Putamen (tissue), 1 donor: ENCODE data around the gene WIF1.

ENCODE experiments used
- DNase-seq: peaks from one replicate; pipeline ENCODE4 v3.0.0-alpha.2; 2016; ENCODE audit warnings: low spot score

The WIF1 gene

DNA sequence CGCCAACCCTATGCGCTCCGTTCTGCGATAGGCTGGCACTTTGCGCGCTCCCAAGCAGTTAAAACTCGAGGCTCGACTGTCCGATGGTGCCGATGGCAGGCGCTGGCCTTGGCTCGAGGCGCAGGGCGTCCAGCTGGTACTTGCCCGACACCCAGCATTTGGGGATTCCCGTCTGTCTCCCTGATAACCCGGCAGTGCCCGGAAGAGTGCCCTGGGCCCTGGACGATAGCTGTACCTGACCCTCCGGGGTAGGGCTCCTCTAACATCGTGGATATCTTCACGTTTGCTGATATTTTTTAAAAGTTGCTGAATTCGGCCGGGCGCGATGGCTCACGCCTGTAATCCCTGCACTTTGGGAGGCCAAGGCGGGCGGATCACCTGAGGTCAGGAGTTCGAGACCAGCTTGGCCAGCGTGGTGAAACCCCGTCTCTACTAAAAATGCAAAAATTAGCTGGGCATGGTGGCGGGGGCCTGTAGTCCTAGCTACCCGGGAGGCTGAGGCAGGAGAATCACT, 908 bp upstream of the WIF1 start:
- DNase-seq, result no peak

DNA sequence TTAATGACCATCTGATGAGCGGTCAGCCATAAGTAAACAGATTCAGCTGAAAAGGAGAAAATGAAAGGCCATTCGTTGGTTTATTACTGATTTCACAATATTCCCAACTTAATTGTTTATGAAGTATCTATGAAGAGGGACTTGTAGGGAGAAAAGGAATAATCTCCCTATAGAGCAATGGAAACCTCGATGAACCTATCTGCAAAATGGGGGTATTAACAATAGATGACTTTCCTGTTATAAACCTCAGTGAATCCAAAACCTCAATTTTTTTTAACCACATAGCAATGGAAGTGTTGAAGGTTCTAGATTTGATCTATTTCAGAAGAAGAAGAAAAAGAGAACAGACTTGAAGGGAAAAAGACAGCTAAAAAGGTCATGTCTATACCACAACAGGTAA, 2.0 kb downstream of the WIF1 start:
- DNase-seq, result no peak

DNA sequence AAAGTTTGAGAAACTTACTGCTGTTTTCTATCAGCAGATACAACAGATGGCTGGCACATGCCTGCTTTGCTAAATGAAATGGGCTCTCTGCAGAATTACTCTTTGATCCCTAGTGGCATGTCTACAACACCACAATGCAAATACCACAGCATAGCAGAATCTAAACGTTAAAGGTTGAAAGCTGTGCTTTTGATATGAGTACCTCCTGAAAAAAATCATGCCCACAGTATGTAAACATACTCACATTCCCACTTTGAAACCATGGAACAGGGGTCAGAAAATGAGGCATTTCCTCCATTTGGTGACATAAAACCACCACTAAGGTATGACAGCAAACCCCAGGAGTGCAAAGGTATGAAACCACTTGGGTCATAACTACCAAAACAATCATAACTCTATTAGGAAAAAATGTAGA, 7.5 kb downstream of the WIF1 start:
- DNase-seq, result no peak

DNA sequence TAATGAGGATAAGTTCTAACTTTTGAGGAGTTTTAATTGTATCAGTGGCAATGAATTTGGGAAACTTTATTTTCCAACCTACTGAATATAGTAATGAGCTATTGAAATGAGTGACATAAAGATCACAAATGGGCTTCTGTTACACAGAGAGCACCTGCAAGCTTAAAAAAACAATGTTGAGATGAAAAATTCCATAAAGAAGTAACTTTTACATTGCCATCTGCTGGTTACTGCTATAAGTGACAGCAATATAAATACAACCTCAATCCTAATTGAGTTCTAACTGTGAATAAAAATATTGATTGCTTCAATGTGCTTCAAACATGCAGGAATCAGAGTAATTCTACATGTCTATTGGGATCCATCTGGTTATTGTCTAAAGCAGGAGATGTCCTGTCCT, 14.2 kb downstream of the WIF1 start:
- no peak for DNase-seq

DNA sequence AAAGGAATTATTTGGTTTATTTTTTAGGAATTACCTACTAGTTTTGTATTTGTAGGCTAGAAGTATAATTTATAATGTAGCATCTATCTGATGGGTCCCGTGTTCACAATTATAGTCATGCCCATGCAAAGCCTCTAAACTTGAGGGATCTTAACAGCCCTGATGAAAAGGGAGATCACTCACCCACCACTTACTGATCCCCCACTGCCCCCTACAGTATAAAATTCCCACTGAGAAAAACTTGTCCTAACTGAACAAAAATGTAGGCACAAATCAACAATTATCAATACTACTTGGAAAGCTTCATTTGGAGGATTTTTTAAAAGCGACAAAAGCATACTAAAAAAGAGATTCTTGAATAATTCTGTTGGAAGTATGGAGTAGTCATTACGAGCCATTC, 21.0 kb downstream of the WIF1 start:
- no peak for DNase-seq

DNA sequence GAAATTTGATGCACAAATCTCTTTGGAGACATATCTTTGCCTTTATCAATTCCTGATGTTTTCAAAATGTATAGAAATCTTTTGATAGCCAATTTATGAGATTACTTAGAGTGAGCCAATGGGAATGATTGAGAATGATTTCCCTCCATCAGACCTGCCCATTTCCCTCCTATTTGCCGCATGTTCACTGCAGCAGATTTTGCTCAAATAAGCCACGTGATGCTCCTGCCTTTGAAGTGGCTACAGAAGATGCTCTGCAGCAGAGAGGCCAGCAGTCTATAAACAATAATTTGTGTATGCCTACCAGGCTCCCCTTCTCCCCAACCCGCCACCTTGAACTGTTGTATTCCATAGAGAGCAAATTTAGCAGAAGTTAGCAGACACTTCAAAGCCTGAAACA, 21.9 kb downstream of the WIF1 start:
- no peak for DNase-seq

DNA sequence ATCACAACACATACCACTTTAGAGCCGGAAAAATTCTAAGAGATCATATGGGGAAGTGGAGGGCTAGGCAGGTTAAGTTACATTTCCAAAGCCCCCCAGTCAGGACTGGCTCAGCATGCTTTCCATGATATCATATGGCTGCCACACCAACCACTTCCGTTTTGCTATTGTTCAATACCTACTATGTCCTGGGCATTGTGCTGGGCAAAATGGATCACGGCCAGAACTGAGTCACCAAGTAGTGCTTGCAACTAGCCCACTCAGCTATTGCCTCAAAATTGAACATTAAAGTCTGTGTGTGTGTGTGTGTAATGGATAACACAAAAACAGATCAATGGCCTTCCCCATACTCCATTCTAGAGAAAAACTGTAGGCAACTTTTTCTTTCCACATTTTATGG, 22.7 kb downstream of the WIF1 start:
- DNase-seq, result no peak

DNA sequence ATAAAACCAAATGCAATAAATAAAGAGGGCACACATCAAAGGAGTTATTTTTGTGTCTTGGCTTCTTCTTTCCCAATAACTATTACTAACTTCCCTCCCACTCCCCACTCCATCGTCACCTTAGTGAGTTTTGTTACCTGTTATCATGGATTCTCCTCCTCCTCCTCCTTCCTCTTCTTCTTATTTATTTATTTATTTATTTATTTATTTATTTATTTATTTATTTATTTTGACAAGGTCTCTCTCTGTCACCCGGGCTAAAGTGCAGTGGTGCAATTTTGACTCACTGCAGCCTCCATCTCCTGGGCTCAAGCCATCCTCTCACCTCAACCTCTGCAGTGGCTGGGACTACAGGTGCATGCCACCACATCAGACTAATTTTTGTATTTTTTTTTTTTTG, 26.4 kb downstream of the WIF1 start:
- no peak for DNase-seq

DNA sequence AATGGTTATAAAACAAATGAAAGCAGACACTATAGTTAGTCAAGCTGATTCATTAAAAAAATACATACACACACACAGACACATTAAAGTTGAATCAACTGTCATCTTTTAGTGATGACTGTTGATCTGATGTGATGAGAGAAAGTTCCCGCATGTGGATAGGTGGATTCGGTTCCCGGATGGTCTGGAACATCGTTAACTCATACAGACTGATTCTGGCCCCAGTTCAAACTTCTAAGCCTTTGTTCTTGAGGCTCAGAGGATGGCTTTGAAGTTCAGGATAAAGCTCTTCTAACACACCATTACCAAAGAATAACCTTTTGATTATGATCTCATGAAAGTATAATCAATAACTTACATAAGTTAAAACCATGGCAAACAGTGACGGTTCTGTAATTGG, 27.5 kb downstream of the WIF1 start:
- DNase-seq, result no peak

DNA sequence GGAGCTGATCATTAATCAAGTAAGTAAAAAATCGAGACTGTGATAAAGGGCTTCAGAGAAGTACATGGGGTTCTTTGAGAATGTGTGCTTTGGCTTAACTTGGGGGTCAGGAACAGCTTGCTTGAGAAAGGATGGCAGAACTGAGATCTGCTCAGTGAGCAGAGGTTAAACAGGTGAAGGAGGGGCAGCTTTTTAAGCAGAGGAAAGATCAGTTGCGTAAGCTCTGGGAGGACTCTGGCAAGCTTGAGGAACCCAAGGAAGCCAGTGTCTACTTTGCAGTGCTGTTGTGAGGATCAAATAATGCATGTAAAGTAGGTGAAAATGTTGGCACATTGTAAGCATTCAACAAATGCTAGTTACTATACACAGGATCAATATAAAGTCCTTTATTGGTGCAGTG, 30.6 kb downstream of the WIF1 start:
- no peak for DNase-seq

DNA sequence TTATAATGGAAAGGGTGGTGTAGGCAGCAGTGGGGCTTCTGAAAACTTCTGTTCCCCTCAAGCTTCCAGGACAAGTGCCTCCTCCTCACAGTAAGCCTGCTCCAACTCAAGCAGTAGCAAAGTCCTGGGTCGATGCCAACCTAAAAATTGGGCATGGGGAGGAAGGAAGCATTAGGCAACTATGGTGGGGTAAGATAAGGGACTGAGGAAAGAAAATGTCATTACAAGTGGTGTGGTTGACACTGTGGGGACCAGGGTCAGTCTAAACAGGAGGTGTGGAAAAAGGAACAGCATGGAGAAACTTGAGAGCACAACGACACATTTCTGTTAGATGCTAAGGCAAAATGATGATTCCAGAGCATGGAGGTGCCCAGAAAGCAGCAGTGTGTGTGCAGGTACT, 34.9 kb downstream of the WIF1 start:
- DNase-seq, result no peak

DNA sequence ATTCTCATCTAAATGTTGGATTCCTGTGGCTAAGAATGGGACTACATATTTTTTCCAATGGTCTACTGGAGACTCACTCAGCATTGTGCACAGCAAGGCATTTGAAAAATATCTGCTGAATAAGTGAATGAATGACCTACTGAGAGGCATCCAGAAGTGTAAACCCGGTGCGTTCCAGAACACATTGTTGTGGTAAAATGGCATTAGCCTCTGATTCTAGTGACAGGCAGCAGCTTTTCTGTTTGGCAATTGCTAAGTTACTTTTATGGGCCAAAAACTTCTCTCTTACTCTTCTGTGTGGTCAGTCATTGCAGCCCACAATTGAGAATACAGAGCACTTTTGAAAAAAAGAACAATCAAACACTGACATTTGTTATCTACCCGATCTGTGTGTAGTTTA, 36.5 kb downstream of the WIF1 start:
- no peak for DNase-seq

DNA sequence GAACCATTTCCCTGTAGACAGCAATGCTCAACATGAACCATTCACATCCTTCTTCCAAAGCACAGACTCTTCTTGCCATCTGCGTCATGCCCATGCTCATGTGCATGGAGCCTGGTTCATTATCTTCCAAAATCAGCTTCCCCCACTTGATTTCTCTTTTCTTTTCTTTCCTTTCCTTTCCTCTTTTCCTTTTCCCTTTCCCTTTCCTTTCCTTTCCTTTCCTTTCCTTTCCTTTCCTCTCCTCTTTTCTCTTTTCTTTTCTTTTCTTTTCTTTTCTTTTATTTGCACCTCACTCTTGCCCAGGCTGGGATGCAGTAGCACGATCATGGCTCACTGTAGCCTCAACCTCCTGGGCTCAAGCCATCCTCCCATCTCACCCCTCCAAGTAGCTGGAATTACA, 37.5 kb downstream of the WIF1 start:
- no peak for DNase-seq

DNA sequence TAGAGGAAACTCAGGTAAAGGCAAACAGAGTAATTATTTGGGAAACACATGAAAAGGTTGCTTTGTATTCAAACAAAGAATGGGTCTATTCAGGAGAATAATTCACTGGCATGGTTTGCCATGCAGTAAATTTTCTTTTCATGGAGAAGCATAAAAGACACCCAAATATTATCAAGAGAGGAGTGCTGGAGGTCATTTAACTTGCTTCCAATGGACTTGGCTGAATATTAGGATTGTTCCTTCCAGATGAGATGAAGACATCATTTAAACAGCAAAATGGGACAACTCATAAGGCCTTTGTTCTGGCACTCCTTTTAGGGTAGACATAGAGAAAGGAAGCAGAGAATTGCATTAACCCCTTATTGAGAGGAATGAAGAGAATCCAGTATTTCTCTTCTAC, 38.7 kb downstream of the WIF1 start:
- no peak for DNase-seq

DNA sequence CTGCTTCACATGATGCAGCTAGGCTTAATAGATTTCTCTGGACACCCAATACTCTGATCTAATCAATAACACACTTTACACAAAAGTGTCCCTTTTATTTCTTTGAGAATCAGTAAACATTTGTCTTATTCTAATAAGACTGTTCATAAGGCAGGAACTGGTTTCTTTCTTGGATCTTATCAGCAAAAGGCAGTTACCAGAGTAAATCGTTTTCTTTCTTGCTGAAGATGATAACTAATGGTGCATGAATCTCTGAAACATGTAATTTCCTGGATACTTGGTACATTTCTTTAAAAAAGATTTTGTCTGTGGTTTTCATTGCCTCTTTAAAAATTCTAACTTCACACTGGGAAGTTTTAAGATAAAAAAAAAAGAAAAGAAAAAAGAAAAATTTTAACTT, 39.6 kb downstream of the WIF1 start:
- no peak for DNase-seq

DNA sequence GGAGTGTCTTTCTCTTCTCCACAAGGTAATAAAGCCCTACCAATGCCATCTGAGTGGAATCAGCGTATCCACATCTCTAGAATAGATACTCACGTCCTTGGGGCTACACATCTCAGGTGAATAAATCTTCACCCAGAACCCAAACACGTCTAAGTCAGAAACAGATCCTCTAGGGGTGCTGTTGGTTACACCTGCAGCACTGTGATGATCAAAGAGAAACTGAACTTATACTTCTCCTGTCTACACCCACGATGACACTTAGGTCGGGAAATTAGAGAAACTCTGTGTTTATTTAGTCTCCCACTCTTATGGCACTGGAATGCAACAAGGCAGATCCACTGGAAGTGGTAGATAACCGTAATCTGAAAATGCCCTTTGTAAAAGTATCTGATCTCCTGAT, 46.2 kb downstream of the WIF1 start:
- DNase-seq, result no peak

DNA sequence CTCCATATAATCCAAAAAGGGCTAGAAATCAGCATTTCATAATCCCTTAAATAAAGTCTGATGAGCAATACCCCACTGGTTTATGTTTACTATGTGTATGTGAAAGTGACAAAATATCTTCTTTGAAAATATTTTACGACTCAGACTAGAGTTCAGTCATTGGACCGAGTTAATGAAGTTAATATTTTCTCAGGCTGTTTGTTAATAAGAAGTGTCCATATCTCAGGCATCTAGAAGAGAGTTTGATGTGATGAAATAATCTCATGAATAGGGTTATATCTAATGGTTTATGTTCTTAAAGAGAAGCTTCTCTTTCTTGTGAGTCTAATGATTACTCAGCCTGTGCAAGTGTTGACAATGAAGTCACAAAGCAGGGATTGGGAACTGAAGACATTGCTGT, 51.8 kb downstream of the WIF1 start:
- DNase-seq, result no peak

DNA sequence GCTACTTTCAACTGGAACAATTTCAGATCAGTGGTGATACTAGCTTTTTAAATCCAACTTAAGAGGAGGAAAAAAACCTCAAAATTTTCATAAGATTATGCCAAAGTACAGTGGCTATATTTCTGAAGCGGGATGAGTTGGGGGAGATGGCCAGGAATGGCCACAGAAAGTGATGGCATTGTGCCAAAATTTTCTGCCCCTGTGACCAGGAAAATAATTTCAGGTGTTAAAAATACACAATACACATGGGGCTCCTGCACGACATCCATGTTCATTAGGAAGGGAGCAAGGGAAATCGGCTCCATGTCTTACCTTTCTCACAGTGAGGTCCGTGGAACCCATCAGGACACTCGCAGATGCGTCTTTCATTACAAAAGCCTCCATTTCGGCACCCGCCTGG, 53.7 kb downstream of the WIF1 start:
- DNase-seq, result no peak

DNA sequence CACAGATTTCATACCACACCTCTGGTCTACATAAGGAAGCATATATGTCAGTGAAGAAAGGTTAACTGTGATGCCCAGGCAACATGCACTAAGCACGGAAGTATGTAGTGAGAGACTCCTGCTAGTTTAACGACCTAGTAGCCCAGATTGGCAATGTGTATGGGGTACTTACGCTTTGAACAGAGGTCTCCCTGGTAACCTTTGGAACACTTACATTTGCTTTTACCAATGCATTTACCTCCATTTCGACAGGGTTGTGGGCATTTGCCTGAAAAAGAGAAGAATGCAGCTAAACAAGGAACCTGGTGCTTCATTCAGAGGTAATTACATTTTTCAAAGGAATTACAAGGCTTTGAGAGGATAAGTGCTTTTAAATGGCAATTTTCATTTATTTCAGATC, 65.2 kb downstream of the WIF1 start:
- DNase-seq, result no peak

DNA sequence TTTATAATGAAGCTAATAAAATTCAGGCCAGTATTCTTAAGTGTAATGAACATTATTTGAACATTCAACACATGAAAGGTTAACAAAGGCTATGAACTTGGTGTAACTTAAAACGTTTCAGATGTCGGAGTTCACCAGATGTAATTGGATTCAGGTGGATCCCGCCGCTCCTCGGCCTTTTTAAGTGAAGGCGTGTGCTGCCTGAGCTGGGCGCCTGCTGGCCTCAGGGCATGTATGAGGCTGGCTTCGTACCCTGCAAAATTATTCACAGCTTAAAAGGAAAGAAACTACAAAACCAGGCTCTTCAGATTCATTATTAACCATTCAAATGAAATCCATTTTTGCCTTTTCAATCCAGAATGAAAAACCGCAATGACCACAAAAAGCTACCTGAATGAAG, 69.9 kb downstream of the WIF1 start:
- DNase-seq, result no peak

DNA sequence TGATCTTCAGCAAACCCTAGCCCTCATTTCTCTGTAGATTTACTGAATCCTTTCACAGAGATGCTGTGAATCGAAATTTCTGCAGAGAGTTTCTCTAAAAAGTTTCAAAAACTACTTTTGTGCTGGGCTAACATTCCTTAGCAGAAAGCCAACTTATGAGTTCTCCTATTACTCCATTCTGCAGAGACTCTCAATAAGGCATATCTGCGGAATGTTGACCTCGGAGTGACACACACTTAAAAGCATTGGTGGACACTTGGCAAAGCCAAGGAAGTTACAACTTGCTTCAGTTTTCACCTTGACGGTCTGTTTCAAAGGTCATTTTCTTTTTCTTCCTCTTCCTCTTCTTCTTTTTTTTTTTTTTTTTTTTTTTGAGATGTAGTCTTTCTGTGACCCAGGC, 75.8 kb downstream of the WIF1 start:
- no peak for DNase-seq

DNA sequence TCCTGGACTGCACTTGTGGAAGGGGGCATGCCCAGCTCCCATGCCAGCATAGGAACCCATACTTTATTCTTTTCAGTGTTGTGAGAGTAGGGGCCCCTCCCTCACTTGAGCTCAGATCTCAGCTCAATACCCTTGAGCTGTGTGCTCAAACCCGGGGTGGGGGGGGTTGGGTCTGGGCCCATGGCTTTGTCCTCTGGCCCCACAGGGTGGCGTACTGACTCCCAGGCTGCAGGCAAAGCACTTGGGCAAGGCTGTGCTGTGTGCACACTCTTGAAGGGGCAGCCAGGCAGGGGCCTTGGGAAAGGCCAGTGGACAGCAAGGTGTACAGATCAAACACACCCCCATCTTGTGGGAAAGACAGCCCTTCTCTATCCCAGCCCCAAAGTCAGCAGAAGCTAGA, 81.8 kb downstream of the WIF1 start:
- no peak for DNase-seq

DNA sequence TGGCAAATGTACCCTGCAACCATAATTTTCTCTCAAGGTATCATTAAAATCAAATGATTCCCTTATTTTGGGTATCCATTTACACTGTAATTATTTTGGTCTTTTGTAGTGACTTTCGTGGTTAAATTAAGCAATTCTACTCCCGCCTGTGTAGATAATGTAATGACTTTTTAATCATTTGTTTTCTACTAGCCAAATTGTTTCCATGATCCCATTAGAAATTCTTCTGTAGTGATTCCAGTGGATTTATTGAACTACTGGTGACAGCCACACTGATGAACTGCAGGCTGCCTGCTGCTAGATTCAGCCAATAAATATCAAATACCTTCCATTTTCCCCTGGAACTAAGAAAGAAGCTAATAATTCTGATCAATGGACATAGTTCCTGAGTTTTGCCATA, 96.0 kb downstream of the WIF1 start:
- no peak for DNase-seq

DNA sequence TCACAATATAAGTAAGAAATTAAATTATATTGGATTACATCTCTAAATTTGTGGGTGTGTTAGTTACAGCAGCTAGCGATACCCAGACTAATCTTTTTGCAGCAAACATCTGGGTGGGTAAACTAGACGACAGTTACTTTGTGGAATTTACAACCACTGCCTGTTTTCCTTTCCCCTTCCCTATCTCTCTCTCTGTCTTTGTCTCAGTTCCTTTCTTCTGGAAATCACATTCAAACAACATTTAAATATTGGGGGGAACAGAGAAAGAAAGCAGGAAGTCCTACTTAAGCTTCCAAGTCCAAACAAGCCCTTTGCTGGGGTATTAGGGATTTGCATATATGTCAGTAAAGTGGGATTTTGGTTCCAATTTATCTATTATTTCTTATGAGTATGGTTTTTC, 97.6 kb downstream of the WIF1 start:
- DNase-seq, result no peak

DNA sequence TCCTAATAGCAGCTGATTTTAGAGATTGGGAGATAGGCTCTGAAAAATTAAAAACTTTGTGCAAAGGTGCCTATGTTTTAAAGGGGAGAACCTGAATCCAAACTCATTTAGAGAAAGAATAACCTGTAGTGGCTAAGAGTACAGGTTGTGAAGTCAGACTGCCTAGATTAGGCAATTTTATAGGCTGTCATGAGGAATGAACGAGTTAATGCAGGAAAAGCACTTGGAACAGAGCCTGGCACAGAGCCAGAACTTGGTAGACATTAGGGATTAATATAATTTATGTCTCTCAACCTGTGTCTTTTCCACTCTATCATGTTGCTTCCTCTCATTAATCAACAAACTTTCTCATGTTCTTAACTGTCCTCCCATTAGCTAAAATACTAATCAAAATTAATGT, 98.1 kb downstream of the WIF1 start:
- no peak for DNase-seq
